A673 (cell line): ENCODE data around the gene SNED1. TPM values are rescaled to one million over a fixed set of nuclear protein-coding genes. Genes with fewer than 3 reads are reported as not detected.

ENCODE experiments used
- BruUV-seq: library from RNA; stranded (reverse); fragments of 400-500 nt; replicated peaks from 2 replicates; lab custom pipeline; 2021; lab: Mats Ljungman, UMichigan
- CTCF ChIA-PET: fragments of 300-600 bp; sonication (Branson Sonifier 250); formaldehyde crosslinking; loops from one replicate; lab custom pipeline; 2022; ENCODE audit warnings: antibody characterized with exemption; lab: Charles Lee
- POLR2A ChIA-PET: fragments of 300-600 bp; sonication (Branson Sonifier 250); formaldehyde crosslinking; loops from one replicate; lab custom pipeline; 2022; ENCODE audit warnings: antibody characterized with exemption; ENCODE audit not compliant: low non-redundant PET; lab: Charles Lee
- DNase-seq: peaks from one replicate; pipeline ENCODE4 v3.0.0-alpha.2; 2015; ENCODE audit warnings: low spot score
- H3K27ac ChIP-seq: fragments of 200-600 bp; sonication (generic); 2 replicates; pipeline ENCODE4 v1.5.1; 2016; ENCODE audit warnings: mixed run types, low read depth, mild to moderate bottlenecking, mixed read lengths, antibody characterized with exemption, low read length; ENCODE audit not compliant: poor library complexity, severe bottlenecking
- H3K27me3 ChIP-seq: fragments of 200-600 bp; sonication (generic); replicated peaks from 2 replicates; pipeline ENCODE4 v1.6.1; 2017; ENCODE audit warnings: mixed run types, low read depth, mild to moderate bottlenecking, mixed read lengths, antibody characterized with exemption, low read length; ENCODE audit not compliant: insufficient read depth, poor library complexity
- H3K36me3 ChIP-seq: fragments of 200-600 bp; sonication (generic); 2 replicates; pipeline ENCODE4 v1.6.1; 2016; ENCODE audit warnings: mixed run types, mild to moderate bottlenecking, mixed read lengths, antibody characterized with exemption, low read length; ENCODE audit not compliant: insufficient read depth, poor library complexity, severe bottlenecking
- H3K4me1 ChIP-seq: fragments of 200-600 bp; sonication (generic); 2 replicates; pipeline ENCODE4 v1.6.1; 2017; ENCODE audit warnings: mixed run types, mild to moderate bottlenecking, mixed read lengths, antibody characterized with exemption, low read length; ENCODE audit not compliant: insufficient read depth, poor library complexity, severe bottlenecking
- H3K4me3 ChIP-seq: fragments of 200-600 bp; sonication (generic); 2 replicates; pipeline ENCODE4 v1.5.1; 2016; ENCODE audit warnings: low read depth, mixed run types, mild to moderate bottlenecking, mixed read lengths, low read length; ENCODE audit not compliant: poor library complexity, severe bottlenecking
- H3K9me3 ChIP-seq: fragments of 200-600 bp; sonication (generic); 2 replicates; pipeline ENCODE4 v1.6.1; 2016; ENCODE audit warnings: mixed run types, low read depth, mild to moderate bottlenecking, mixed read lengths, antibody characterized with exemption, low read length; ENCODE audit not compliant: poor library complexity, severe bottlenecking
- EZH2 ChIP-seq: fragments of 200-600 bp; sonication (generic); IDR thresholded peaks from 2 replicates; pipeline ENCODE4 v1.6.1; 2017; ENCODE audit warnings: borderline replicate concordance, low read depth, mild to moderate bottlenecking, mixed read lengths, antibody characterized with exemption, low read length; ENCODE audit not compliant: poor library complexity, severe bottlenecking
- intact Hi-C: fragments of 100-400 bp; cut with micrococcal nuclease; formaldehyde crosslinking; loops from one replicate; pipeline ENCODE4 v1.10.0; 2022; ENCODE audit not compliant: unreplicated experiment
- total RNA-seq: library from RNA; stranded (reverse); gene quantifications from 2 replicates; pipeline ENCODE4 v1.2.3, GENCODE V29; 2021
- TF ChIP-seq, protein P1 (sequence below): fragments of 300-800, 200-600 bp; sonication (generic); conservative IDR thresholded peaks from 2 replicates; pipeline ENCODE4 v1.5.1; 2017; ENCODE audit warnings: low read depth, mild to moderate bottlenecking, antibody characterized with exemption, low read length, moderate library complexity, mixed read lengths

The SNED1 gene
- total RNA-seq, 1 experiment from 2014 or later = 3.0 TPM

DNA sequence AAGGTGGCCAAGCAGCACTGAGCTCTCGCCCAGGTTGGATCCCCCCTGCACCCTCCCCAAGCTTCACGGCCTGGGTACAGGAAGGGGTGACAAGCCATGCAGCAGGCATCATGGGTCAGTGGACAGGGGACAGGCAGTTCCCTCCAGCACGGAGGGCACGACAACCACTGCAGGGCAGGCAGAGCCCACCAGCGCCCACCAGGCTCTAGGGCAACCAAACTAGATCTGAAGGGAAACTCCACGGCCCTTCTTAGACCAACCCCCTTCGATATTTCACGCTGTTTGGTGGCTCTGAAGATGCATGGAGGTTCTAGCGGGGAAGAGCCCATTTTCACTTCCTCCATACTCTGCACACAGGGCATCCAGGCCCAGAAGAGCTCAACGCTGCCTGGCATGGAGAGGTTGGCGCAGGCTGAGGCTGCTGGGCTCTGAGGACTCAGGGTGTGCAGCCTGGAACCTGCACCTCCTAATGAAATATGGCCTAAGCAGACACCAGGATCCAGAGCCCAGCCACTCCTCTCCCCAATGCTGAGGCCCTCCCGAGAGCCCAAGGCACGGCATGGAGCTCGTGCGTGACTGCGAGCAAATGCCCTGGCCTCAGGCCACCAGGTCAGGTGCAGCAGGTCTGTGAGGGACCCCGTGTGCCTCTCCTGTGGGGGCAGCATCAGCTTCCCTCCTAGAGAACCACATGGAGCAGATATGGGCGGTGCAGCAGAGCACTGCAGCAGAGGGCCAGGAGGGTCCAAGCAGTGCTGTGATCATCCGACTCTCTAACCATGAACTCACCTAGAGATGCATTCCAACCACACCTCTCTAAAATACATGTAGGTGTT lies 112.4 kb downstream of the SNED1 start:
- BruUV-seq = no TSS peak
- CTCF ChIA-PET = no interaction called here
- POLR2A ChIA-PET = no interaction called here

DNA sequence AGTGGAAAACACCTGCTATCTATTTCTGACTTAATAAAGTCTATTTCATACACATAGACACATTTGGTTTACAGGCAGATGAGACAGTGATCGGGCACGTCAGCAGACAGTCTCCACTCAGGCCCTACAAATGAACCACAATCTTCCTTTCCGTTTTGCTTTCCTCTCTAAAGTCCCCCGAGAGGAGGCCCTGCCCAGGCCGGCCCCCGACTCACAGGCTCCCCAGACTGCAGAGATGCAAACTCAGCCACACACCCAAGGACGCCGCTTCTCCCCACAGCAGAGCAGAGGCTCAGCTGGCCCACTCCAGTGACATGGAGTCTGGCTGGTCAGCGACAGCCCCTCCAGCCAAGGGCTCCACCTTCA lies 113.0 kb downstream of the SNED1 start:
- no peak for TF ChIP-seq EZH2
- TF ChIP-seq, protein P1, sequence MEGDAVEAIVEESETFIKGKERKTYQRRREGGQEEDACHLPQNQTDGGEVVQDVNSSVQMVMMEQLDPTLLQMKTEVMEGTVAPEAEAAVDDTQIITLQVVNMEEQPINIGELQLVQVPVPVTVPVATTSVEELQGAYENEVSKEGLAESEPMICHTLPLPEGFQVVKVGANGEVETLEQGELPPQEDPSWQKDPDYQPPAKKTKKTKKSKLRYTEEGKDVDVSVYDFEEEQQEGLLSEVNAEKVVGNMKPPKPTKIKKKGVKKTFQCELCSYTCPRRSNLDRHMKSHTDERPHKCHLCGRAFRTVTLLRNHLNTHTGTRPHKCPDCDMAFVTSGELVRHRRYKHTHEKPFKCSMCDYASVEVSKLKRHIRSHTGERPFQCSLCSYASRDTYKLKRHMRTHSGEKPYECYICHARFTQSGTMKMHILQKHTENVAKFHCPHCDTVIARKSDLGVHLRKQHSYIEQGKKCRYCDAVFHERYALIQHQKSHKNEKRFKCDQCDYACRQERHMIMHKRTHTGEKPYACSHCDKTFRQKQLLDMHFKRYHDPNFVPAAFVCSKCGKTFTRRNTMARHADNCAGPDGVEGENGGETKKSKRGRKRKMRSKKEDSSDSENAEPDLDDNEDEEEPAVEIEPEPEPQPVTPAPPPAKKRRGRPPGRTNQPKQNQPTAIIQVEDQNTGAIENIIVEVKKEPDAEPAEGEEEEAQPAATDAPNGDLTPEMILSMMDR = no peak
- H3K4me3 ChIP-seq = no peak overlapping the region
- H3K36me3 ChIP-seq = peaks cover 20% of the 10 kb centered on the region
- H3K9me3 ChIP-seq = no peaks in the 10 kb centered on the region
- ChIA-PET CTCF (no interaction called here), POLR2A (no interaction called here)
- no peaks in the 10 kb centered on the region for H3K27me3 ChIP-seq
- no peak overlapping the region for H3K27ac ChIP-seq
- intact Hi-C loops = no loop called here
- DNase-seq = no peak
- H3K4me1 ChIP-seq = no peaks in the 10 kb centered on the region
- no TSS peak for BruUV-seq

More for the DNA sequence above, 112.4 kb downstream of the SNED1 start:
- TF ChIP-seq, protein P1 = no peak
- H3K4me1 ChIP-seq = no peaks in the 10 kb centered on the region
- H3K36me3 ChIP-seq = peaks cover 17% of the 10 kb centered on the region
- H3K9me3 ChIP-seq = no peaks in the 10 kb centered on the region
- DNase-seq = no peak
- no peaks in the 10 kb centered on the region for H3K27me3 ChIP-seq
- intact Hi-C loops = no loop called here
- no peak overlapping the region for H3K4me3 ChIP-seq
- no peak overlapping the region for H3K27ac ChIP-seq

DNA sequence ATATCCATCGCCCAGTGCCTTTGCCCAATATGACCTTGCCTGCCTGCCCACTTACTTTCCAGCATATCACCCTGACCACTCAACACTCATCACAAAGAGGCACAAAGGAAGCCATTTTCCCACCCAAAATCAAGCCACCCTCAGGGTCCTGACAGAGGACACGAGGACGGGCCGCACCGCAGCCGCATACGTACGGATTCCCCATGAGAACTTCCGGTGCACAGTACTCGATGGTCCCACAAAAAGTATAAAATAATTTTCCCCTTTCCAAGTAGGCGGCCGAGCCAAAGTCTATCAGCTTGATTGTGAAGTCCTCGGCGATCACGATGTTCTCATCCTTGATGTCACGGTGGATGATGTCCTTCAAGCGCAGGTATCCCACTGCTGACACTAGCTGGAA lies 113.6 kb downstream of the SNED1 start:
- H3K27ac ChIP-seq = no peak overlapping the region
- no peak for TF ChIP-seq EZH2
- TF ChIP-seq, protein P1 = no peak
- H3K36me3 ChIP-seq = peaks cover 19% of the 10 kb centered on the region
- H3K4me1 ChIP-seq = no peaks in the 10 kb centered on the region
- intact Hi-C loops = no loop called here
- CTCF ChIA-PET = no interaction called here
- POLR2A ChIA-PET = no interaction called here
- H3K4me3 ChIP-seq = no peak overlapping the region
- H3K9me3 ChIP-seq = no peaks in the 10 kb centered on the region
- DNase-seq = no peak
- BruUV-seq = no TSS peak
- no peaks in the 10 kb centered on the region for H3K27me3 ChIP-seq
